ENCODE measurements around the gene BPIFB2. TPM values are rescaled to one million over a fixed set of nuclear protein-coding genes. Genes with fewer than 3 reads are reported as not detected.

Gene BPIFB2
- total RNA-seq, 1 donor from 2014 or later: not detected

DNA sequence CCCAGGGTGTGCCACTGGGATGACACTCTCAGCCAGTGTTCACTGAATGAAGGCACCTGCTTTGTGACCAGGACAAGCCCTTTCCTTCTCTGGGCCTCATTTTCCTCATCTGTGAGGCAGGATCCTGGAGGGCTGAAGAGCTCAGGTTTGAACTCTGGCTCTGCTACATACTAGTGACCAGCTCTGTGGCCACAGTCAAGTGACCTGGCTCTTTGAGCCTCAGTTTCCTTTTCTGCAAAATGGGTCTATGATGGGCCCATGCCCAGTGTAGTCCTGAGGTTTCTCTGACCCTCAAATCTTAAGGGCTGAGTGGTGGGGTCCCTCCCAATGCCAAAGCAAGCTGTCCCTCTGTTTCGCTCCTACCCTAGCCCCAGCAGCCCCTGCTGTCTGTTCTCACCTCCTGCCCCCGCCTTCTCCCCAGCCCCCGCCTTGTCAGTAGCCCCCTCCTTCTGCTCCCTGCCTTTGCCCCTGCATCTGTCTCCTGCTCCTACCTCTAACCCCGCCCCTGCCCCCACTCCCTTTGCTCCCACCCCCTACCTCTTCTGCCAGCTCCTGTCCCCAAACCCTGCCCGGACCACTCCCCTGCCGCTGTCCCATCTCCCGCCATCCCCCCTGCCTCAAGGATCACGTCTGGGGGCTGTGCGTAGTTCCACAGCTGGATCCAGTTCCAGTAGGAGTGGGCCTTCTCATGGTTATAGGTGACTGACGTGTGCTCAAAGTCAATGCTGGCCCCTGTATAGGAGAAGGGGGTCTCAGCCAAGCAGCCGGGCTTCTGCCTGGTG is 20.3 kb upstream of the BPIFB2 start:
- no peaks in the 10 kb centered on the region for H3K27me3 ChIP-seq
- H3K4me3 ChIP-seq: no peak overlapping the region
- H3K27ac ChIP-seq: no peak overlapping the region
- H3K36me3 ChIP-seq: no peaks in the 10 kb centered on the region
- intact Hi-C loops (cut with DNase I): no loop called here
- no peaks in the 10 kb centered on the region for H3K9me3 ChIP-seq
- TF ChIP-seq, protein P1, sequence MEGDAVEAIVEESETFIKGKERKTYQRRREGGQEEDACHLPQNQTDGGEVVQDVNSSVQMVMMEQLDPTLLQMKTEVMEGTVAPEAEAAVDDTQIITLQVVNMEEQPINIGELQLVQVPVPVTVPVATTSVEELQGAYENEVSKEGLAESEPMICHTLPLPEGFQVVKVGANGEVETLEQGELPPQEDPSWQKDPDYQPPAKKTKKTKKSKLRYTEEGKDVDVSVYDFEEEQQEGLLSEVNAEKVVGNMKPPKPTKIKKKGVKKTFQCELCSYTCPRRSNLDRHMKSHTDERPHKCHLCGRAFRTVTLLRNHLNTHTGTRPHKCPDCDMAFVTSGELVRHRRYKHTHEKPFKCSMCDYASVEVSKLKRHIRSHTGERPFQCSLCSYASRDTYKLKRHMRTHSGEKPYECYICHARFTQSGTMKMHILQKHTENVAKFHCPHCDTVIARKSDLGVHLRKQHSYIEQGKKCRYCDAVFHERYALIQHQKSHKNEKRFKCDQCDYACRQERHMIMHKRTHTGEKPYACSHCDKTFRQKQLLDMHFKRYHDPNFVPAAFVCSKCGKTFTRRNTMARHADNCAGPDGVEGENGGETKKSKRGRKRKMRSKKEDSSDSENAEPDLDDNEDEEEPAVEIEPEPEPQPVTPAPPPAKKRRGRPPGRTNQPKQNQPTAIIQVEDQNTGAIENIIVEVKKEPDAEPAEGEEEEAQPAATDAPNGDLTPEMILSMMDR (IDR thresholded peaks at IDR 0.05): no peak
- DNase-seq (no peak), ATAC-seq (no peak)
- no peaks in the 10 kb centered on the region for H3K4me1 ChIP-seq

DNA sequence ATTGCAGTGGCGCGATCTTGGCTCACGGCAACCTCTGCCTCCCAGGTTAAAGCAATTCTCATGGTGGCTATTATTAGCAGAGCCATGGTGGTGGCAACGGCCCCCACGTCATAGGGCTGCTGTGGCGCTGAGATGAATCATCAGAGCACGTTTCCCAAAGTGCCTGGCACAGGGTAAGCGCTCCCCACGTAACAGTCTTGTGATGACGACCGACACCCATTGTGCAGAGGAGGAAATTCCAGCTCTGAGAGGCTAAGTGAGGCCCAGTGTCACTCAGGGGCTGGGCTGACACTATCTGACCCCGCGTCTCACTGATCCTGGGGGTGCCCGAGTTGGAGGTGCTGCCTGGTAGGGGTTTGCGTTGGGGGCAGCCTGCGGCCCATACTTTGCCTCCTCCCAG is 19.5 kb upstream of the BPIFB2 start:
- no peak overlapping the region for H3K27ac ChIP-seq
- no peaks in the 10 kb centered on the region for H3K9me3 ChIP-seq
- intact Hi-C loops (cut with DNase I): no loop called here
- no peak for ATAC-seq
- TF ChIP-seq, protein P1 (IDR thresholded peaks at IDR 0.05): no peak
- H3K36me3 ChIP-seq: no peaks in the 10 kb centered on the region
- no peak for DNase-seq
- H3K4me1 ChIP-seq: no peaks in the 10 kb centered on the region
- no peak overlapping the region for H3K4me3 ChIP-seq
- no peaks in the 10 kb centered on the region for H3K27me3 ChIP-seq

DNA sequence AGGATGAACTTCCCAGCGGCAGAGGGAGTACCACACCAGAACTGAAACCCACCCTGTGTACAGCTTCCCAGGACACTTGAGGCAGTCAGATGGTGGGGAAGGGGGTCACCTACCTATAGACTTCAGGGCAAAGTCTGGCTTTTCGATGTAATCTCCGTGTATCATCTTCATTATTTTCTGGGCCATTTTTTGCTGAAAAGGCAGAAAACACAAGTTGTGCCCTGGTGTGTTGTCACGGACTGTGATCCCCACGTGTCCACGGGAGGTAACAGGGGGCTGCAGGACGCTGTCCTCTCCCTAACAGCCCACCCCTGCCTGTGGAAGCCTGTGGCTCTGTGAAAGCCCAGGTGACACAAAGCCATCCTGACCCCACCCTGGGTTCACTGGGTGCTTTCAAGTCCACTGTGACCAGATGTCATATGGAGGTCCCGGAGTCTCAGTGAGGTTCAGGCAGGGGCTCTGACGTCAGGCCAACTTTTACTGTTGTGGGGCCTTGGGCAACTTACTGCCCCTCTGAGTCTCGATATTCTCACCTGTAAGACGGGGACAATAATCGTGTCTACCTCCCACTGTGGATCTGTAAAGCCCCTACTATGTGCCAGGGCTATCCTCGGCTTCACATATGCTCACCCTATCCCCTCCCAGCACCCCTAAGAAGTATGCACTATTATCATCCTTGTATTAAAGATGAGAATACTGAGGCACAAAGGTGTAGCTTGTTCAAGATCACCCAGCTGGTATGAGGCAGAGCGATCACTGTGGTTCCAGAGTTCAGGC is 17.8 kb upstream of the BPIFB2 start:
- Histone ChIP-seq H3K27ac (no peak overlapping the region), H3K4me3 (no peak overlapping the region), H3K36me3 (no peaks in the 10 kb centered on the region), H3K9me3 (peaks cover under 1% of the 10 kb centered on the region), H3K4me1 (no peaks in the 10 kb centered on the region), H3K27me3 (no peaks in the 10 kb centered on the region)
- TF ChIP-seq, protein P1 (IDR thresholded peaks at IDR 0.05): no peak
- DNase-seq (no peak), ATAC-seq (no peak)
- intact Hi-C loops (cut with DNase I): no loop called here

DNA sequence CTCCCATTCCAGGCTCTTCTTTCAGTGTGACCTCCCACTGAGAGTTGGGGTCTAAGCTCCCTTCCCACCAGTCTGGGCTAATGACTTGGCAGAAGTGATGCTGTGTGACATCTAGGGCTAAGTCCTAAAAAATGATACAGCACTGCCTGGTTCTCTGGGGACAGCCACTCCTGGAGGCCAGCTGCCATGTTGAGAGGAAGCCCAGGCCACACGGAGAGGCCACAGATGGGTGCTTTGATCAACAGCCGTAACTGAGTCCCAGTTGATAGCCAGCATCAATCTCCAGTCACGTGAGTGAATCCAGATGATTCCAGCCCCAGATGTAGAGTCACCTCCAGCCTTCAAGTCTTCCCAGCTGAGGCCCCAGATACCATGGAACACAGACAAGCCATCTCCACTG is 17.1 kb upstream of the BPIFB2 start:
- no peaks in the 10 kb centered on the region for H3K4me1 ChIP-seq
- intact Hi-C loops (cut with DNase I): no loop called here
- ATAC-seq: no peak
- H3K27ac ChIP-seq: no peak overlapping the region
- no peak for DNase-seq
- H3K9me3 ChIP-seq: peaks cover 5% of the 10 kb centered on the region
- H3K36me3 ChIP-seq: no peaks in the 10 kb centered on the region
- TF ChIP-seq, protein P1 (IDR thresholded peaks at IDR 0.05): no peak
- H3K4me3 ChIP-seq: no peak overlapping the region
- no peaks in the 10 kb centered on the region for H3K27me3 ChIP-seq

DNA sequence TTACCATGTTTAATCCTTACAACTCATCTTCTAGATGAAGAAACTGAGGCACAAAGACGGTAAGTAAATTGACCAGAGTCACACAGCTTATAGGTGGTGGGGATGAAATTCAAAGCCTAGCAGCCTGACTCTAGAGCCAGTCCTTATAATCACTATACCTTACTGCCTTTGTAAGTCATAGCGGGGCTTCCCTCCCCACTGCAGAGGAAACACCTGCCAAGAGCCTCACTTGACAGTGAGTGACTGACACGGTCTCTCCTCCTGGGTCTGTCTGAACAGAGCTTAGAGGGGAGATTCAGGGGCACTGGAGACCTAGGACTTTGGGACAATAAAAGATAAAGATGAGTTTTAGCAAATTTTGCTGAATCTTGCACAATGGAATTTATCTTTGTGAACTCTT is 16.1 kb upstream of the BPIFB2 start:
- DNase-seq (no peak), ATAC-seq (no peak)
- TF ChIP-seq, protein P1 (IDR thresholded peaks at IDR 0.05): no peak
- intact Hi-C loops (cut with DNase I): no loop called here
- Histone ChIP-seq H3K4me3 (no peak overlapping the region), H3K36me3 (no peaks in the 10 kb centered on the region), H3K27ac (no peak overlapping the region), H3K9me3 (peaks cover 5% of the 10 kb centered on the region), H3K27me3 (no peaks in the 10 kb centered on the region), H3K4me1 (no peaks in the 10 kb centered on the region)
